IPS DF 6.9 (cell line): ENCODE measurements around the gene IQCN.
A peak's percentile ranks its signal among the peaks of the same experiment; 100 is the strongest.
"Not testable (repeated sequence)": the region's sequence is repeated elsewhere in the genome, so short reads cannot be mapped to it uniquely, and the experiment has no call there.

Source experiments
- DNase-seq: peaks from one replicate; pipeline ENCODE4 v3.0.0-alpha.2; 2013; ENCODE audit warnings: low read depth, low spot score
- H3K27ac ChIP-seq: one replicate; pipeline ENCODE4 v1.5.1; 2013; ENCODE audit warnings: low read length, control low read depth
- H3K27me3 ChIP-seq: 2 replicates; pipeline ENCODE4 v1.6.1; 2013; ENCODE audit warnings: mild to moderate bottlenecking, low read length; ENCODE audit not compliant: control insufficient read depth, insufficient read depth
- H3K36me3 ChIP-seq: 2 replicates; pipeline ENCODE4 v1.6.1; 2013; ENCODE audit warnings: low read length; ENCODE audit not compliant: control insufficient read depth, insufficient read depth
- H3K4me1 ChIP-seq: 2 replicates; pipeline ENCODE4 v1.6.1; 2013; ENCODE audit warnings: low read length; ENCODE audit not compliant: control insufficient read depth, insufficient read depth
- H3K4me3 ChIP-seq: 2 replicates; pipeline ENCODE4 v1.5.1; 2013; ENCODE audit warnings: mild to moderate bottlenecking, low read length
- H3K9me3 ChIP-seq: 2 replicates; pipeline ENCODE4 v1.6.1; 2013; ENCODE audit warnings: low read length, inconsistent platforms; ENCODE audit not compliant: control insufficient read depth, insufficient read depth
- WGBS: extraction: QIAGEN DNeasy Blood & Tissue Kit; methylation state at CpG from one replicate; pipeline ENCODE4 v1.1.7; 2013; ENCODE audit warnings: mixed read lengths, missing lambda C conversion rate; ENCODE audit not compliant: insufficient read length, insufficient coverage; 5-methylcytosine and 5-hydroxymethylcytosine counted together

Gene IQCN

DNA sequence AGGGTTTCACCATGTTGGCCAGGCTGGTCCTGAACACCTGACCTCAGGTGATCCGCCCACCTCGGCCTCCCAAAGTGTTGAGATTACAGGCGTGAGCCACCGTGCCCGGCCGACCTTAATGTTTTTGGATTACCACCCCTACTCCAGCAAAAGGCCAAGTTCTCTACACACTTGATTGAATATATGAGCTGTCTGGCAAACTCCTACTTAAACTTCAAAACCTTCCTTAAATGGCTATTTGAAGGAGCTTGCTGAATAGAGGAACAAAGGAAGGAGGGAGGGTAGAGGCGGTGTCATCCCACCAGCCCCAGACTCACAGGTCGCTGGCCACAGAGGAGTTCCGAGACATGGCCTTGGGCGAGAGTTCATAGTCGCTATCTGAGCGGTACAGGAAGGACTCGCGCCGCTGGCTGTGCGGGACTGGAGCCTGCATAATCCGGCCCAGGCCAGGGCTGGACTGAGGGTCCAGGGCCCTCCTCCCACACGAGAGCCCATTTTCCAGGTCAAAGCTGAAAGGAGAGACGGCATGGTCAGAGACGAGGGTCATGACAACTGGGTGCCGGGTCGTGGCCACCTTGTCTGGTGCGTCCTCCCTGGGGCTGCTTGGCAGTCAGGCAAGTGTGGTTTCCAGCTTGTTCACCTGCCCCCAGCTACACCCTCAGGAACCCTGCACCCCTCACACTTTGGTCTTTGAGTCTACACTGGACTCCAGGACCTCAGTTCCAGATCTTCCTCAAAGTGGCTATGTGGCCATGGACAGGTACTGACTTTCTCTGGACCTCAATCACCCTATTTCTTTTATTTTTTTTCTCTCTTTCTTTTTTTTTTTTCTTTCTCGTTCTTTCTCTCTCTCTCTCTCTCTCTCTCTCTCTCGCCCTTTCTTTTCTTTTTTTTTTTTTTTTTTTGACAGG lies 52.2 kb downstream of the IQCN start:
- Histone ChIP-seq H3K4me1 (peaks cover 2% of the 10 kb centered on the region; the same call in 1 of the 2 replicates), H3K36me3 (no peaks in the 10 kb centered on the region), H3K4me3 (no peak overlapping the region), H3K27ac (no peak overlapping the region), H3K9me3 (no peaks in the 10 kb centered on the region), H3K27me3 (no peaks in the 10 kb centered on the region)
- no peak for DNase-seq
- WGBS = no CpG with 5 or more reads among the region's 25 CpGs

DNA sequence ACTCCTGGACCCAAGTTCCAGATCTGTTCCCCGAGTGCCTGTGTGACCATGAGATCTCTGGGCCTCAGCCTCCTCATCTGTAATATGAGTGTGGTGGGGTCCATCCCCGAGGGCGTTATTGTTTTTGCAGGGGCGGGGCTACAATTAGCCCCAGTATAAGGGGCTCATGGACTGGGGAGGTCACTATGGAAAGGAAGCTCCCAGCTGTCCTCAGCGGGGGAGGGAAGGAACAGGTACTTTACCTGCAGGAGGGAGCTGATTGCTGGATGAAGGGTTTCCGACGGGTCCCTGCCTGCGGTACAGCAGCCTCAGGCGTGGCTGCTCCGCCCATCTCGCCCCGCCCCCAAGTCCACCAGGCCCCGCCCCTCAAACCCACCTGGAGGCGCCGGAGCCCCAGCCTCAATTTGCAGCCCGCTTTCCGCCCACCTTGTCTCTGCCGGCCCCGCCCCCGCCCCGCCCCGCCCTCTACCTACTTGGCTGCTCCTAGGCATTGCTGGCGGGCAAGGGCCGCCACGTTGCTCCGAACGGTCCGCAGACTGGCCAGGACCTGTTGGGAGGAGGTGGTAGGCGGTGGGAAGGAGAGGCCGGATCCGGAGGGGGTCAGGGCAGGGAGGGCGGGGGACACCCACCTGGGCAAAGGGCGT lies 53.5 kb downstream of the IQCN start:
- no peaks in the 10 kb centered on the region for H3K36me3 ChIP-seq
- H3K27me3 ChIP-seq = no peaks in the 10 kb centered on the region
- no peak for DNase-seq
- no peak overlapping the region for H3K27ac ChIP-seq
- peak overlapping the region; percentile 3; the same call in 1 of the 2 replicates for H3K4me3 ChIP-seq
- WGBS = no CpG with 5 or more reads among the region's 33 CpGs
- peaks cover 2% of the 10 kb centered on the region; the same call in 1 of the 2 replicates for H3K4me1 ChIP-seq
- H3K9me3 ChIP-seq = no peaks in the 10 kb centered on the region

DNA sequence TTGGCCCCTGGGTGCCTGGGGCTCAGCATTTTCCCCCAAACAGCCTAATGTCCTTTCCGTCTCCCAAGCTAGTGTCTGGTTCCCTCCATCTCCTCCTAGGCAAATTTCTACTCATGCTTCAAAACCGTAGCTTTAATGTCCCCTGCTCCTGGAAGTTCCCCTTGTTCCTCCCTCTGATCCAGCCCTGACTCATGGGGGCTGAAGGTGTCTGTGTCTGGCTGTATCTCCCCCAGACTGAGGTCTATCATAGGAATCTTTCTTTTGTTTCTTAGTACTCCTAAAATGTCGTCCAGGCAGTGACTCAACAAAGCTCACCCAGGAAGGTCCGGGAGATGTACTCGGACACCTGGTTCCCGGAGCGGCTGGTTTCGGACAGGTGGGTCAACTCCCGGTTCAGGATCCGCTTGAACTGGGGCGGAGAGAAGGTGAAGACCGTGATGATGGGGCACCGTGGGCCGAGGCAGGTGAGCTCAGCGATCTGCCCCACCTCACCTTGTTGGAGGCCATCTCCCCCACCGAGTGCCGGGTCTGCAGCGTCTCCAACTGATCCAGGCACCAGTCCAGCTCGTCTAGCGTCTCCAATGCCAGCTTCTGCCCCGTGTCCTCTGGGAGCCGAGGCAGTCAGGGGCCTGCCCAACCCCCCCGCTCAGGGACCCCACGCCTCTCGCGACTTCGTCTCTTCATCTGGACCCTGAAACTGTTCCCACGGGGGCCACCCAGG lies 54.2 kb downstream of the IQCN start:
- H3K27me3 ChIP-seq = no peaks in the 10 kb centered on the region
- no CpG with 5 or more reads among the region's 28 CpGs for WGBS
- DNase-seq = no peak
- no peak overlapping the region for H3K4me3 ChIP-seq
- no peak overlapping the region for H3K27ac ChIP-seq
- no peaks in the 10 kb centered on the region for H3K9me3 ChIP-seq
- H3K4me1 ChIP-seq = peaks cover 2% of the 10 kb centered on the region; the same call in 1 of the 2 replicates
- no peaks in the 10 kb centered on the region for H3K36me3 ChIP-seq

DNA sequence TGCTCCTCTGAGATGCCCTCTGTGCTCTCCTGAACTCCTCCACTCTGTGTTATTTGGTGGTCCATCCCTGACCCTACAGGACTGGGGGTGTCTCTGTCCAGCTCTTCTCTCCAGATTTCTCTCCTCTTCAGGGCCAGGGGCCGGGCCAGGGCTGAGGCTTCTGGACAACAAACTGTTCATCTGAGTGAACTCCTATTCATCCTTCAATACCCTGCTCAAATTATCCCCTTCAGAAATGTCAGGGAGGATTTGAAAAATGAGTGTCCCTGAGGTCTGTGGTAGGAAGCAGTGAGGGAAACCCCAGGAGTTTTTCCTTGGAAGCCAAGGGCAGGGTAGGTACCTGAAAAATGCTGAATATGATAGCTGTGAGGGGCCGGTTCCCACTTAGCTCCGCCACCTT lies 55.7 kb downstream of the IQCN start:
- Histone ChIP-seq H3K9me3 (no peaks in the 10 kb centered on the region), H3K27ac (no peak overlapping the region), H3K27me3 (no peaks in the 10 kb centered on the region), H3K36me3 (no peaks in the 10 kb centered on the region), H3K4me1 (peaks cover 2% of the 10 kb centered on the region; the same call in 1 of the 2 replicates), H3K4me3 (no peak overlapping the region)
- no peak for DNase-seq
- no CpG with 5 or more reads among the region's 3 CpGs for WGBS

DNA sequence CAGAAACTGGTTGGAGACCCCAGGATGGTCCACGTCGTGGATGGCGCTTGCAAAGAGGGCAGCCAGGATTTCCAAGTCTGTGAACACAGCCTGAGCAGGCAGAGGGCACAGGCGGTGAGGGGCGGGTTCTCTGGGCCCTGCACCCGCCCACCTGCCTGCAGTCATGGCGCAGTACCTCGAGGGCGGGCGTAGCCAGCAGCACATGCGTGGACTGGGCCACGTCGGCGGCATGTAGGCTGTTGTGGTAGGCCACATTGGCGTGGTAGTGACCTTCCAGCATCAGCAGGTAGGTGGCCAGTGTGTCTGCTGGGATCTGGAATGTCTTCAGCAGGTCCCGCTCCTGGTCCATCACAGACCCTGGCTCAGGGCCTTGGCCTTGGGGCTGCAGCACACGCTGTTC lies 56.1 kb downstream of the IQCN start:
- Histone ChIP-seq H3K27ac (no peak overlapping the region), H3K4me3 (no peak overlapping the region), H3K4me1 (peaks cover 2% of the 10 kb centered on the region; the same call in 1 of the 2 replicates), H3K27me3 (no peaks in the 10 kb centered on the region), H3K36me3 (no peaks in the 10 kb centered on the region), H3K9me3 (no peaks in the 10 kb centered on the region)
- no peak for DNase-seq
- no CpG with 5 or more reads among the region's 17 CpGs for WGBS

DNA sequence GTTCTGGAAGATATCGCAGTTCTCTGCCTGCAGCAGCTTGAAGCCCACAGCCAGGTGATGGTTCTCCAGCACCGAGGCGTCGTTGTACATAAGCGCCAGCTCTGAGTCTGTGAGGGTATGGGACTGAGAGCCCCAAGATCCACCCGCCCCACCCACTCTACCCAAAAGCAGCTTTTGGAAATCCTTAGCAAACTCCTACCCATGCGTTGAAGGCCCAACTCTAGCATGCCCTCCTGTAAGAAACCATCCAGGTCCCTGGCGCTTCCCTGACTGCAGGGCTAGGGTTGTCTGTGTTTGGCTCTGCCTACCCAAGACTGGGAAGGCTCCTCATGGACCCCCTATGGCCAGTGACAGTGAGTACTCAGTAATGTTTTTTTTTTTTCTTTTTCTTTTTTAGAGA lies 57.5 kb downstream of the IQCN start:
- DNase-seq = no peak
- no peaks in the 10 kb centered on the region for H3K36me3 ChIP-seq
- no peak overlapping the region for H3K27ac ChIP-seq
- WGBS = no CpG with 5 or more reads among the region's 8 CpGs
- H3K27me3 ChIP-seq = no peaks in the 10 kb centered on the region
- peaks cover 2% of the 10 kb centered on the region; the same call in 1 of the 2 replicates for H3K4me1 ChIP-seq
- H3K9me3 ChIP-seq = no peaks in the 10 kb centered on the region
- no peak overlapping the region for H3K4me3 ChIP-seq

DNA sequence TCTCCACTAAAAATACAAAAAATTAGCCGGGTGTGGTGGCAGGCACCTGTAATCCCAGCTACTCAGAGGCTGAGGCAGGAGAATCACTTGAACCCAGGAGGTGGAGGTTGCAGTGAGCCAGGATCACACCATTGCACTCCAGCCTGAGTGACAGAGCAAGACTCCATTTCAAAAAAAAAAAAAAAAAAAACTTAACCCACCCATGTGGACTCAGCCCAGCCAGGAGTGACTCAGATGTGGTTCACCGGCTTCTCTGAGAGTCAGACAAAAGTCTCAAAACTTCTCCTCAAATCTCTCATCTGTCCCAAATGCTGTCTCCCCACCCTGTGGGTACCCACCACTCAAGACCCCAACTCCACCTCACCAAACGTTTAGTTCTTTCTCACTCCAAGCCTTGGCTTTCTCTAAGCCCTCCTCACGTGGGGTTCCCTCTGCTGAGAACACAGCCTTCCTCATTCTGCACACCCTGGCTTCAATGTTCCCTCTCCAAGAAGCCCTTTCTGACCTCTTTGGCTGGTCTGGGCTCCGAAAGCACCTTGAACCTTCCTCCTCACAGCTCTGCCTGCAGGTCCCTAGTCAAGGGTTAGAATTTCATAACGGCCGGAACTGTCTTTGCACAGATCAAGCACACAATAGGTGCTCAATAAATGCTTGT lies 59.3 kb downstream of the IQCN start:
- DNase-seq = no peak

DNA sequence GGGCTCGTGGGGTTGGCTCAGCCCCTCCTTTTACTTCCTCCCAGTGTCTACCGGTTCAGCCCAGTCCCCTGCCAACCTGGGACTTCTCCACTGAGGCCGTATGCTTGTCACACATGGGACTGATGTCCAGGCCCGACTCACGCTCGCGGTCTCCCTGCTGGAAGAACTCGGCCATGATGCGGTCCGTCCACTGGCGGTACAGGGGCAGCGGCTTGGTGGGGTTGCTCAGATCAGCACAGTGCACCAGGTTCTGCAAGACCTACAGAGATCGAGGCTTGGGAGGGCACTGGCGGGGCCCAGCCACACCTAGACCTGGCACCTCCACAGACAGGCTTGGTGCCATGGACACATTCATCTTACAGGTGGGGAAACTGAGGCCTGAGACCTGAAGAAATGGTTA lies 62.6 kb downstream of the IQCN start:
- no CpG with 5 or more reads among the region's 14 CpGs for WGBS
- no peak overlapping the region for H3K27ac ChIP-seq
- no peaks in the 10 kb centered on the region for H3K9me3 ChIP-seq
- H3K4me3 ChIP-seq = no peak overlapping the region
- H3K27me3 ChIP-seq = no peaks in the 10 kb centered on the region
- H3K36me3 ChIP-seq = no peaks in the 10 kb centered on the region
- peaks cover 2% of the 10 kb centered on the region; the same call in 1 of the 2 replicates for H3K4me1 ChIP-seq
- no peak for DNase-seq

More for the DNA sequence above, 59.3 kb downstream of the IQCN start:
- no peak overlapping the region for H3K27ac ChIP-seq
- WGBS = no CpG with 5 or more reads among the region's 7 CpGs
- H3K9me3 ChIP-seq = no peaks in the 10 kb centered on the region
- H3K4me1 ChIP-seq = no peaks in the 10 kb centered on the region
- H3K4me3 ChIP-seq = no peak overlapping the region
- H3K27me3 ChIP-seq = no peaks in the 10 kb centered on the region
- no peaks in the 10 kb centered on the region for H3K36me3 ChIP-seq

DNA sequence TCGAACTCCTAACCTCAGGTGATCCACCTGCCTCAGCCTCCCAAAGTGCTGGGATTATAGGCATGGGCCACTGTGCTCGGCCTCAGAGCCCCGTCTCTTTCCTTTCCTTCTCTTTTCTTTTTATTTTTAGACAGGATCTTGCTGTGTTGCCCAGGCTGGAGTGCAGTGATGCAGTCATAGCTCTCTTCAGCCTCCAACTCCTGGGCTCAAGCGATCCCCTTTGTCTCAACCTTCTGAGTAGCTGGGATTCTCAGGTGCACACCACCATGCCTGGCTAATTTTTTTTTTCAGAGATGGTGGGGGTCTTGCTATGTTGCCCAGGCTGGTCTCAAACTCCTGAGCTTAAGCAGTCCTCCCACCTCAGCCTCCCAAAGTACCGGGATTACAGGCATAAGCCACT lies 64.3 kb downstream of the IQCN start:
- H3K4me3 ChIP-seq, H3K36me3 ChIP-seq, H3K27me3 ChIP-seq, H3K9me3 ChIP-seq, H3K4me1 ChIP-seq, DNase-seq, H3K27ac ChIP-seq: not testable (repeated sequence)
- no CpG with 5 or more reads among the region's 5 CpGs for WGBS
